Purkinje cell (primary cell): ENCODE results near the gene SPOCD1. TPM values are rescaled to one million over a fixed set of nuclear protein-coding genes. Genes with fewer than 3 reads are reported as not detected.

Experiments
- polyA plus RNA-seq: library from polyadenylated mRNA; unstranded; fragments of >200 nt; fragmentation: Nextera tagmentation; gene quantifications from 2 replicates; pipeline ENCODE4 v1.2.1, GENCODE V29; 2014

Gene SPOCD1
- not detected in 2 replicates for polyA plus RNA-seq

GRCh38 chr1:31815752-31816500, at the start of gene SPOCD1:
Gene SPOCD1, minus strand, starts transcription at chr1:31816022. Its CDS starts 689 bp downstream, at chr1:31815333.

DNA sequence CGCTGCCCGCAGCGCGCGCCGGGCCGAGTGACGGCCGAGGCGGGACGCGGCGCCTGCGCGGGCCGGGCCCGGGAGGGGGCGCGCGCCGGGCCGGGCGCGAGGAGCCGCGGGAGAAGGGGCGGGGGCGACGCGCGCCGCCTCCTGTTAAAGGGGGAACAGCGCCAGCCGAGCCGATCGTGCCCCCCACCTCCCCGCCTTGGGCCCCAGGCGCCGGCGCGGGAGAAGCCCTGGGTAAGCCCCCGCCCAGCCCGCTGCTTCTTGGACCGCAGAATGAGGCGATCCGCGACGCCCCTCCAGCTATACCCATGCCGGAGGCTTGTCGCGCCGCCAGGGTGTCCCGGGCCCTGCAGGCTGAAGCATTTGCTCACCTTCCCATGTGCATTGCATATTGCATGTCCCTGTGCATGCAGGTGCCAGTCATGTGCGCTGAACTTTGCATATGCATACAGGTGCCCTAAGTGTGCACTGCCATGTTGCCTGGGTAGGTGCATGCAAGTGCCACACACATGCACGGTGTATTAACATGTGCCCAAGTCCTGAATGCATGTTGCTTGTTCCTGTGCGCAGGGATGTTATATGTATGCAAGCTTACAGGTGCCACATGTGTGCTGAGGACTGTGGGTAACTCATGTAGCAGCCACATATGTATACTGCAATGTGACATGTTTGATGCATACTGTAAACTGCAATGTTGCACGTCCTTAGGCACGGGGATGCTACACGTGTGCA, 51.3 kb downstream of the SPOCD1 start, which contains the start of gene ADGRB2:
Gene ADGRB2, minus strand, starts transcription at position 29 of the 729 bp plus-strand sequence. CDS start 7,119 bp downstream, outside the sequence.

Other genes starting within 250 kb of the SPOCD1 start
- gene TINAGL1, start 239.5 kb downstream of the SPOCD1 start, polyA plus RNA-seq = not detected in 2 replicates
- gene HCRTR1, start 198.3 kb downstream of the SPOCD1 start, polyA plus RNA-seq = not detected in 2 replicates
- 26.0 and 38.3 TPM in 2 replicates for gene PEF1, start 171.1 kb downstream of the SPOCD1 start, polyA plus RNA-seq
- gene COL16A1, start 112.0 kb downstream of the SPOCD1 start, polyA plus RNA-seq = 0.13 and 1.6 TPM in 2 replicates
- gene ADGRB2, start 51.7 kb downstream of the SPOCD1 start, polyA plus RNA-seq = 0.15 and 6.8 TPM in 2 replicates
- gene PTP4A2, start 122.3 kb upstream of the SPOCD1 start, polyA plus RNA-seq = 56.9 and 60.2 TPM in 2 replicates
- 33.2 and 44.4 TPM in 2 replicates for gene KHDRBS1, start 197.8 kb upstream of the SPOCD1 start, polyA plus RNA-seq